Jurkat, Clone E6-1 (cell line): ENCODE results near the gene LGALS4.
"Not testable (repeated sequence)": the region's sequence is repeated elsewhere in the genome, so short reads cannot be mapped to it uniquely, and the experiment has no call there.

ENCODE experiments used
- DNase-seq: peaks from one replicate; pipeline ENCODE4 v3.0.0-alpha.2; 2011; ENCODE audit warnings: low read depth, low spot score
- H3K4me3 ChIP-seq: 2 replicates; pipeline ENCODE4 v1.5.1; 2011; ENCODE audit warnings: mild to moderate bottlenecking, low read length, control low read depth, moderate library complexity

Gene LGALS4

DNA sequence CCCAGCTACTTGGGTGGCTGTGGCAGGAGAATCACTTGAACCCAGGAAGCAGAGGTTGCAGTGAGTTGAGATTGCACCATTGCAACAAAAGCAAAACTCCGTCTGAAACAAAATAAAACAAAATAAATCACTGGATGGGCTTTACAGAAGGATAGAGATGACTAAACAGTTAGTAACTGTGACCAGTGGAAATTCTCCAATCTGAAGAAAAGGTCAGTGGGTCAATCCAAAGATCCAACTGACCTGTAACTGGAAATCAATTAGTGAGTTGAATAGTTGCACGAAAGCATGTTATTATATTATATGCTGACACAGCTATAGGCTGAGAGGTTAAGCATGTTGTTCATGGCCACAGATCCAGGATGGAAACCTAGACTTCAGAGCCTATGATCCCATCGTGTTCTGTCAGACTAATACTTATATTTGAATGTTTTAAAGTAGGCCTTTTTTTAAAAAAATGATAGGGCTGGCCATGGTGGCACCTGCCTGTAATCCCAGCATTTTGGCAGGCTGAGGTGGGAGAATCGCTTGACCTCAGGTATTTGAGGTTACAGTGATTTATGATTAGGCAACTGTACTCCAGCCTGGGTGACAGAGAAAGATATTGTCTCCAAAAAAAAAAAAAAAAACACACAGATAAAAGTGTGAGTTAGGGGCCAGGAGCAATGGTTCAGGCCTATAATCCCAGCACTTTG, 17.4 kb upstream of the LGALS4 start:
- DNase-seq, result no peak
- no peak overlapping the region for H3K4me3 ChIP-seq

DNA sequence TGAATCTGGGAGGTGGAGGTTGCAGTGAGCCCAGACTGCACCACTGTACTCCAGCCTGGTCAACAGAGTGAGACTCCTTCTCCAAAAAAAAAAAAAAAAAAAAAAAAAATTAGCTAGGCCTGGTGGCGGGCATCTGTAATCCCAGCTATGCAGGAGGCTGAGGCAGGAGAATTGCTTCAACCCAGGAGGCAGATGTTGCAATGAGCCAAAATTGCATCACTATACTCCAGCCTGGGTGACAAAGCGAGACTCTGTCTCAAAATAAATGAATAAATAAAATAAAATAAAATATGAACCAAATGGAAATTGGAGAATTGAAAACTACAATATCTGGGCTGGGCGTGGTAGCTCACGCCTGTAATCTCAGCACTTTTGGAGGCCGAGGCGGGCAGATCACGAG, 16.5 kb upstream of the LGALS4 start:
- not testable (repeated sequence) for H3K4me3 ChIP-seq, DNase-seq

DNA sequence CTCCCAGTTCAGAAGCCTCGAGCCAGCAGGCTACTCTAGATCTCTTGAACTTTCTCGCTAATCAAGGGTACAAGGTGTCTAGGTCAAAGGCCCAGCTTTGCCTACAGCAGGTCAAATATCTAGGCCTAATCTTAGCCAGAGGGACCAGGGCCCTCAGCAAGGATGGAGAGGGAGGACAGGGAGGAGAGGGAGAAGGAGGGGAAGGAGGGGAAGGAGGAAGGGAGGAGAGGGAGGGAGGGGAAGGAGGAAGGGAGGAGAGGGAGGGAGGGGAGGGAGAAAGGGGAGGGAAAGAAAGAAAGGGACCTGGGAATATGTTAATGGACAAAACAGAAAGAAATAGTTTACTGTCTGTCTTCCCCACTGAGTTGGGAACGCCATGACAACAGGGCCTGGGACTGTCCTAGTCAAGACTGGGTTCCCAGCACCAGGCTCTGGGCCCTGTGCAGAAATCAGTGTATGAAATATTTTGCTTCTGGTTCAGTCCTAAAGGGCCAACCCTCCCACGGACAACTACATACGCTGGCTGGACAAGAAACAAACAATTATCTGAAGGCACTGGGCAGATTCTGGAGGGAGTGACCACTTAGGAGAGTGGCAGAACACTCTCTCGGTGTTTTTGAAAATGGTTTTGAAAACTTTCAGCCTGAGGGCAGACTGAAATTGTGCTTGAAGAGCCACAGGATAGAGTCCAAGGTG, 14.3 kb upstream of the LGALS4 start:
- no peak overlapping the region for H3K4me3 ChIP-seq
- DNase-seq, result no peak

DNA sequence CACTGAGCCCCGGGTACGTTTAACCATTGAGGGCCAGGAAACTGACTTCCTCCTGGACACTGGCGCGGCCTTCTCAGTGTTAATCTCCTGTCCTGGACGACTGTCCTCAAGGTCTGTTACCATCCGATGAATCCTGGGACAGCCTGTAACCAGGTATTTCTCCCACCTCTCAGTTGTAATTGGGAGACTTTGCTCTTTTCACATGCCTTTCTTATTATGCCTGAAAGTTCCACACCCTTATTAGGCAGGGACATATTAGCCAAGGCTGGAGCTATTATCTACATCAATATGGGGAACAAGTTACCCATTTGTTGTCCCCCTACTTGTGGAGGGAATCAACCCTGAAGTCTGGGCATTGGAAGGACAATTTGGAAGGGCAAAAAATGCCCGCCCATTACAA, 13.2 kb upstream of the LGALS4 start:
- H3K4me3 ChIP-seq, DNase-seq: not testable (repeated sequence)

DNA sequence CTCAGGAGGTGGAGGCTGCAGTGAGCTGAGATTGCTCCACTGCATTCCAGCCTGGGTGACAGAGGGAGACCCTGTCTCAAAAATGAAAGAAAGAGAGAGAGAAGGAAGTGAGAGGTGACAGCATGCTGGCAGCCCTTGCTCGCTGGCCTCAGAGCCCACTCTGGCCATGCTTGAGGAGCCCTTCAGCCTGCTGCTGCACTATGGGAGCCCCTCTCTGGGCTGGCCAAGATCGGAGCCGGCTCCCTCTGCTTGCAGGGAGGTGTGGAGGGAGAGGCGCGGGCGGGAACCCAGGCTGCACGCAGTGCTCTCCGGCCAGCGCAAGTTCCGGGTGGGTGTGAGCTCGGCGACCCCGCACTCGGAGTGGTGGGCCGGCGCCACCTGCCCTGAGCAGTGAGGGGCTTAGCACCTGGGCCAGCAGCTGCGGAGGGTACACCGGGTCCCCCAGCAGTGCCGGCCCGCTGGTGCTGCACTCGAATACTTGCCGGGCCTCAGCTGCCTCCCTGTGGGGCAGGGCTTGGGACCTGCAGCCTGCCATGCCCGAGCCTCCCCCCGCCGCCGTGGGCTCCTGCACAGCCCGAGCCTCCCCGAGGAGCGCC, 8.6 kb upstream of the LGALS4 start:
- H3K4me3 ChIP-seq, DNase-seq: not testable (repeated sequence)

DNA sequence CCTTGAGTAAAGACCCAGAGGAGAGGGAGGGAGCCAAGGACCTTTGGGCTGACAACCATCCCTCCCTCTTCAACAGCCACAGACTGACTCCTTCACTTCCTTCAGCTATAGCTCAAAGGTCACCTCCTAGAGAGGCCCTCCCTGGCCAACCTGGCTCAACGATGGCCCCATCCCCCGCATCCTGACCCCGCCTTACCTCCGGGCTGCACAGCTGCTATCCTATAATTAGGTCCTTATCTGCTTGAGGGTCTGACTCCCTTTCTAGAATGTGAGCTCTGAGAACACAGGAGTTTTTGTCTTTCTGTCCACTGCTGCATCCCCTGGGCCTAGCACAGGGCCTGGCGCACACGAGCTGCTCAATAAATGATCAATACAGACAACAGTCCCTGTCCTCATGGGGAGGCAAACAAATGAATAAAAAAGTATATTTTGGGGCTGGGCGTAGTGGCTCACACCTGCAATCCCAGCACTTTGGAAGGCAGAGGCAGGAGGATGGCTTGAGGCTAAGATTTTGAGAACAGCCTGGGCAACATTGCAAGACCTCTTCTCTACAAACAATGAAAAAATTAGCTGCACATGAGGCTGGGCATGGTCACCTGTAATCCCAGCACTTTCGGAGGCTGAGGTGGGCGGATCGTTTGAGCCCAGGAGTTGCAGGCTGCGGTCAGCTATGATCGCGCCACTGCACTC, 6.6 kb upstream of the LGALS4 start:
- H3K4me3 ChIP-seq, result no peak overlapping the region
- DNase-seq, result no peak

DNA sequence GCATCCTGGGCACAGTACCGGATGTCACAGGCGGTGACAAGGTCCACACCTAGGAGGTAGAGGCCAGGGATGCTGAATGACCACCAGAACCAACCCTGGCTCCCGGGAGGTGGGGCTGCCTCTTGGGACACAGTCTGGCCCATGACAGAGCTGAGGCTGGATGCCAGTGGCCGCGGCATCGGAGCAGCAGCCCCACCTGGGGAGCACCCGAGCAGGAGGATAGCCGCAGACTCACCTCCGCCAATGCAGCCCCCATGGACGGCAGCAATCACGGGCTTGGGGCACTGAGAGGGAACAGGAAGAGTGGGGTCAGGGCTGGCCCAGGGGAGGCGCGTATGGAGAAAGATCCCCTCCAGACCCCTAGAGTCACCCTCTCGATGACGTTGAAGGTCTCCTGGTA, 4.3 kb upstream of the LGALS4 start:
- no peak for DNase-seq
- H3K4me3 ChIP-seq, result no peak overlapping the region

DNA sequence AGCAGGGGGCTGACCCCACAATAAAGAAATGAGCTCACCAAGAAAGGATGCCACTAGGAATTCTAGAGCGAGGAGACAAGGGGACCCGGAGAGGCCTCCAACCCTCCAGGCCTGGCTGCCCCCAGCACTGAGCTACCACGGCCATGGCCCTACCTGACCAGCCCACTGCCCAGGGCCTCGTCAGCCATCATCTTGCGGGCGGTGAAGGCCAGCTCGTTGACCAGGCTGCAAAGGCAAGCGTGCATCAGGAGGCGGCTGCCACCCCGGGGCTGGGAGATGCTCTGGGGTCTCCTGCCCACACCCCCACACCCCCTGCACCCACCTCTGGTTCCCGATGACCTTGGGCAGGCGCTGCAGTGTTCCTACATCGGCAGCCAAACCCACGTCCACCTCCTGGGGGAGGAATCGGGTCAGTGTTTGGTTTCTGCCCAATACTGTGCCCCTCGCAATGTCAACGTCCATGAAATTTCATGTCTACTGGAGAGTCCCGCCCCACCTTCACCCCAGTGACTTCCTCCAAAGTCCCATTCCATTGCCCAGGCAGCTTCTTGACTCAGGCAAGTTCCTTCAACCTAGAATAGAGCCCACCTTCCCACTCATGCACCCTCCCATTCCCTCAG, 3.5 kb upstream of the LGALS4 start:
- H3K4me3 ChIP-seq, result no peak overlapping the region
- DNase-seq, result no peak

DNA sequence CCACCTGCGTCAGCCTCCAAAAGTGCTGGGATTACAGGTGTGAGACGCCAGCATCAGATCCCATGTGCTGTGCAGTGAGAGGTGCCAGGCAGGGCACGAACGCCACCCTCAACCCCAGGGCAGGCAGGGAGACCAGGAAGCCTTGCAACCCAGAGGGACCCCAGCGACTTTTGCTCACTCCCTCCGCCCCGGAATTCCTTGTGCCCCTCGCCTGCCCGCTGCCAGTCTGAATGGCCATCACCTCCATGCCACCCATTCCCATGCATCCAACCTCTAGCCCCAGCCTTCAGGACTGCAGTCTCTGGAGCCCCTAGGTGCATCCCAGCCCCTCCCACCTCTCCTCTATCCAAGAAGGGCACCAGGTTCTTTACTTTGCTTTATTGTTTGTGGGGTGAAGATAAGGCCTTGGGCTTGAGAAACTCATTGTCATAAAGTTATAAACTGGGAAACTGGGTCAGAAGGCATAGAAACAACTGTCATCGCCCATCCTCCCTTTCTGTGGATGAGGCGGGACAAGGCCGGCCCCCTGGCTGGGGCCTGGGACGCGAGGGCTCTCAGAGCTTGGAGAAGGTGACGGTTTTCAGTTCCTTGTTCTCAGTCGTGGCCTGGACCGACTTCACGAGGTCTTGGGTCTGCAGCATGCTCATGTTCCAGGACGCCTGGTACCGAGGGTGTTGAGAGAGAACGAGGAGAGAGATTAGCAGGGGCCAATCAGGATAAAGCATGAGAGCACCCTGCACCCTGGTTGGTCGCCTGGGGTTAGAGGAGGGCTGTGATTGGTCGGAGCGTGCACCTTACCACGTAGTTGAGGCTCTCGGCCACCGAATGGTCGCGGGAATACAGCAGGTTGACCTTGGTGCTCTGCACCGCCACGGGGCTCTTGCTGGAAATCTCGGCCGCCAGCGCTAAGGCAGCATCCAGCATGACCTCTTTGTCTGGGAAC, 2.6 kb upstream of the LGALS4 start:
- no peak for DNase-seq
- H3K4me3 ChIP-seq, result no peak overlapping the region

DNA sequence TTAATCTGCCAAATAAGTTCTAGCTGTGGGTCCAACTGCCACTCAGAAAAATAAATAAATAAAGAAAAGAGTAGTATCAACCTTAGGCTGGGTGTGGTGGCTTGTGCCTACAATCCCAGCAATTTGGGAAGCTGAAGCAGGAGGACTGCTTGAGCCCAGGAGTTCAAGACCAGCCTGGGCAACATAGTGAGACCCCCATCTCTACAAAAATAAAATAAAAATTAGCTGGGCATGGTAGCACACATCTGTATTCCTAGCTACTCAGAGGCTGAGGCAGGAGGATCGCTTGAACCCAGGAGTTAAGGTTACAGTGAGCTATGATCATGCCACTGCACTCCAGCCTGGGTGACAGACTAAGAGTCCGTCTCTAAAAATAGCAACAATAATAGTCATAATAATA, 1.2 kb upstream of the LGALS4 start:
- not testable (repeated sequence) for H3K4me3 ChIP-seq, DNase-seq

DNA sequence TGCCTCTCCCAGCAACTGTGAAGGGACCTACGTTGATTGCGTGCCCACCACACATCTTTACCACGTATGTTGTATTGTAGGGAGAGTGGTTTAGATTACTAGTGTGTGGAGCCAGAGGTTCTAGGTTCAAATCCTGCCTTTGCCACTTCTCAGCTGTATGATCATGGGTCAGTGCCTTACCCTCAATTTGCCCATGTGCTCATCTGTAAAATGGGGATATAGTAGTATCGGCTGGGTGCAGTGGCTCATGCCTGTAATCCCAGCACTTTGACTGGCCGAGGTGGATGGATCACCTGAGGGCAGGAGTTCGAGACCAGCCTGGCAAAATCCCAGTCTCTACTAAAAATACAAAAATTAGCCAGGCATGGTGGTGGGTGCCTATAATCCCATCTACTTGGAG, 578 bp upstream of the LGALS4 start:
- no peak overlapping the region for H3K4me3 ChIP-seq
- no peak for DNase-seq

DNA sequence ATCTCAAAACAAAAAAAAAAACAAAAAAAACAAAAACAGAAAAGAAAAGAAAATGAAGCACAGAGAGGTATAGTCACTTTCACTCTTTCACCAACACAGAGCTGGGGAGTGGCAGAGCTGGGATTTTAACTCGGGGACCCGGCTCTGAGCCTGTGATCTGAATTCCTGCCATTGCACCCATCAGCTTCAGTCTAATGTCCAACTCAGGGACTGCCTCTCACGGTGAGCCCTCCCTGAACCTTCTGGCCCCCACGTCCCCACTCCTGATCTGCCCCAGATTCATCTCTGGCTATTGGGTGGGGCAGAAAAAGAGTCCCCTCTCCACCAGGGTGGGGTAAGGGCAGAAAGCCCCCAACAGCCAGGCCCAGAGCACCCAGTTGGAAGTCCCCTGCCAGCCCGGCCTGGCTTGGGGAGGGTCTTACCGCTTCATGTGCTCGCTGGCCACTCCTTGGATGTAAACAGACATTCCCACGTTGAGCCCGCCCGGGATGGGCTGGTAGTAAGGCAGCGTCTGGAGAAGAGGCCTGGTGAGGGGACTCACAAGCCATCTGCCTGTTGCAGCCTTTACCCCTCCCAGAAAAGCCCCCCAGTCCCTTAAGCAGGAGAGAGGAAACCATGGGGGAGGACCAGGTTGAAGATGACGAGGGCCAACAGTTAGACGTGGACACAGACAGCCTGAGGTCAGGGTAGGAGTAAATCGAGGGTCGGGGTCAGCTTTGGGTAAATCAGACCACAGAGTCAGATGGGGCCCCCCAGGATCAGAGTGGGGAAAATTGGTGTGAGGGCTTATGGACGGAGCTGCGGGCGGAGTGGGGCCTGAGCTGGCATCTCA, 520 bp downstream of the LGALS4 start:
- no peak overlapping the region for H3K4me3 ChIP-seq
- no peak for DNase-seq

DNA sequence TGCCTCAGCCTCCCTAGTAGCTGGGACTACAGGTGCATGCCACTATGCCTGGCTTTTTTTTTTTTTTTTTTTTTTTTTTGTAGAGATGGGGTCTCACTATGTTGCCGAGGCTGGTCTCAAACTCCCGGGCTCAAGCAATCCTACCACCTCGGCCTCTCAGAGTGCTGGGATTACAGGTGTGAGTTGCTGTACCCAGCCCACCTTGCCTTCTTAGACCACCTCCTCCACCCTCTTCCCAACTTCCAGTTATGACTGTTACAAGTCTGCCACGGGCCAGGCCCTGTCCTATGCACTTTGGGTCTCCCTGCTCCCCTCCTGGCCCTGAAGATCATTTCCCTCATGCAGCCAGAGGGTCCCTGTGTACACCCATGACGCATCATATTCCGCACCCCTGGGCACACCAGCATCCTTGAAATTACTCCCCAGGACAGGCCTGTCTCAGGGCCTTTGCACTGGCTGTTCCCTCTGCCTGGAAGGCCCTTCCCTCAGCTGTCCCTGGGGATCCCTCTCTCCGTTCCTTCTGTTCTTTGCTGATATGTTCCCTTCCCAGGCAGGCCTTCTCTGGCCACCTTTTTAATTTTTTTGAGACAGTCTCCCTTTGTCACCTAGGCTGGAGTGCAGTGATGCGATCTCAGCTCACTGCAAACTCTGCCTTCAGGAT, 3.0 kb downstream of the LGALS4 start:
- no peak for DNase-seq
- no peak overlapping the region for H3K4me3 ChIP-seq

DNA sequence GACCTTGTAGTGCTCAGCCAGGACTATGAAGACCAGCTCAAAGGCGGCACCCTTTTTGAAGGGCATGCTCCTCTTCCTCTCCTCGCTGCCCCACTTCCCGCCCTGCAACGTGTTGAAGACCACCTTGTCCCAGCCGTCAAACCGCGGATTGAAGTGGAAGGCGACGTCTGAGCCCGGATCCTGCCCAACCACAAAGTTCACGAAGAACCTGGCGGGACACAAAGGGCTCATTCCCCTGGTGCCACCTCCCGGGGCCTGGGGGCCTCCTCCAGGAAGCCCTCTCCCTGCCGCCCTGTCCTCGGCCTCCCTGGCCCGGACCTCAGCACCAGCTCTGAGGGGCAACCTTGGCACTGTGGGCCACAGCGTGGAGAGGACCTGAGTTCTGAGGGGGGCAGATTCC, 4.0 kb downstream of the LGALS4 start:
- no peak overlapping the region for H3K4me3 ChIP-seq
- DNase-seq, result no peak

DNA sequence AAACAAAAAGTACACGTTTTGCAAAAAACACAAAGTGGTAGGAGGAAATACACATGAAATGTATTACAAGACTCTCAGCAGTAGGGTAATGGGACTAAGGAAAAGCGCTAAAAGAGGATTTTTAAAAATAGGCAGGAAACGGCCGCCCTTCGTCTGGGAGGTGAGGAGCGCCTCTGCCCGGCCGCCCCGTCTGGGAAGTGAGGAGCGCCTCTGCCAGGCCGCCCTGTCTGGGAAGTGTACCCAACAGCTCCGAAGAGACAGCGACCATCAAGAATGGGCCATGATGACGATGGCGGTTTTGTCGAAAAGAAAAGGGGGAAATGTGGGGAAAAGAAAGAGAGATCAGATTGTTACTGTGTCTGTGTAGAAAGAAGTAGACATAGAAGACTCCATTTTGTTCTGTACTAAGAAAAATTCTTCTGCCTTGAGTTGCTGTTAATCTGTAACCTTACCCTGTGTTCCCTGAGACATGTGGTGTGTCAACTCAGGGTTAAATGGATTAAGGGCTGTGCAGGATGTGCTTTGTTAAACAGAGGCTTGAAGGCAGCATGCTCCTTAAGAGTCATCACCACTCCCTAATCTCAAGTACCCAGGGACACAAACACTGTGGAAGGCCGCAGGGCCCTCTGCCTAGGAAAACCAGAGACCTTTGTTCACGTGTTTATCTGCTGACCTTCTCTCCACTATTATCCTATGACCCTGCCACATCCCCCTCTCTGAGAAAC, 5.2 kb downstream of the LGALS4 start:
- not testable (repeated sequence) for DNase-seq, H3K4me3 ChIP-seq

DNA sequence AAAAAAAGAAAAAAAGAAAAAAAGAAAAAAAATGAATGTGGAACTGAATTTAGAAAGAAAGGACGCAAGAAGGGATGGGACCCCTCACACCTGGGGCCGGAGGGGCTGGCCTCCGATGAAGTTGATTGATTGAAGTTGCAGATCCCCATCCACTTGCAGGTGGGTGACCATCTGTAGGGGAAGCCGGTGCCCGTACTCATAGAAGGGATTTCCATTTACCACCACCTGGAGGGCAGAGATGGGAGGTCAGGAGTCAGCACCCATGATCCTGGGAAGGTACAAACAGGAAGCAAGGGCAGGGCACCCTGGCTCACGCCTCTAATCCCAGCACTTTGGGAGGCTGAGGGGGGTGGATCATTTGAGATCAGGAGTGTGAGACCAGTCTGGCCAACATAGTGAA, 6.4 kb downstream of the LGALS4 start:
- no peak for DNase-seq
- no peak overlapping the region for H3K4me3 ChIP-seq

DNA sequence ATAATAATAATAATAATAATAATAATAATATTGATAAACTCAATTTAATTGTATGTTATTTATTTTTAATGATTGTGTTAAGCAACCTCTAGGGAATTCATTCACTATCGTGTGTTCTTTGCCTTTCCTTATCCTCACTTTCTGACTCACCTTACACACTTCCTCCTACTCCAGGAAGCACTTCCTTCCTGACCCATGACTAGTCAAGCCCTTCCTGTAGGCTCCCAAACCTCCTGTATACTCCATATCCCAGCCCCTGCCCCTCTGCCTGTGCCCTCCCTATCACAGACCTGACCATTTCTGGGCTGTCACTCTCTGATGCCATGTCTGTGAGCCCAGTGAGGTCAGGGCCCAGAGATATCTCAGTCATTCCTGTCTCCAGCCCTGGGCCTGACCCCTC, 7.6 kb downstream of the LGALS4 start:
- no peak for DNase-seq
- no peak overlapping the region for H3K4me3 ChIP-seq
